GM12892 (cell line): ENCODE measurements around the gene MAPK8IP3.

ENCODE experiments used
- DNase-seq: peaks from one replicate; pipeline ENCODE4 v3.0.0; 2011; ENCODE audit not compliant: insufficient read length
- FAIRE-seq: peaks from 2 replicates; lab custom pipeline; 2011; peaks lifted over from hg19 to GRCh38; lab: Jason Lieb, UNC
- POLR2A ChIP-seq: IDR thresholded peaks from 2 replicates; pipeline ENCODE4 v1.6.1; 2011; ENCODE audit warnings: low read depth, low read length, control low read depth
- POLR2AphosphoS5 ChIP-seq: IDR thresholded peaks from 2 replicates; pipeline ENCODE4 v1.6.1; 2011; ENCODE audit warnings: low read depth, low read length, control low read depth
- TAF1 ChIP-seq: IDR thresholded peaks from 2 replicates; pipeline ENCODE4 v1.6.1; 2011; ENCODE audit warnings: low read depth, mild to moderate bottlenecking, control low read depth, low read length, borderline replicate concordance

Gene MAPK8IP3

GRCh38 chr16:1775846-1776671 is 70.1 kb downstream of the MAPK8IP3 start:
- no peak for TF ChIP-seq POLR2A
- peak; percentile 40; the same call in 1 of the 2 replicates for TF ChIP-seq POLR2AphosphoS5
- DNase-seq (no peak), FAIRE-seq (no peak)

- no peak for FAIRE-seq
- no peak for DNase-seq
- TF ChIP-seq POLR2AphosphoS5 = no peak
- TF ChIP-seq TAF1 = no peak
- TF ChIP-seq POLR2A = no peak
Measured at GRCh38 chr16:1776672-1776955, 70.6 kb downstream of the MAPK8IP3 start.

GRCh38 chr16:1776991-1777374 is 71.0 kb downstream of the MAPK8IP3 start:
- no peak for DNase-seq
- no peak for FAIRE-seq
- TF ChIP-seq POLR2AphosphoS5 (0 out of 2 replicates have a peak, but pooled peaks have one; percentile 5), TAF1 (no peak), POLR2A (no peak)

- TF ChIP-seq POLR2AphosphoS5 = 0 out of 2 replicates have a peak, but pooled peaks have one; percentile 7
- TF ChIP-seq POLR2A = 0 out of 2 replicates have a peak, but pooled peaks have one; percentile 28
- TF ChIP-seq TAF1 = no peak
- no peak for DNase-seq
- FAIRE-seq = no peak
Measured at GRCh38 chr16:1777375-1778199, 71.6 kb downstream of the MAPK8IP3 start.

GRCh38 chr16:1778200-1779179 is 72.5 kb downstream of the MAPK8IP3 start:
- FAIRE-seq (no peak), DNase-seq (no peak)
- TF ChIP-seq POLR2AphosphoS5 (0 out of 2 replicates have a peak, but pooled peaks have one; percentile 17), POLR2A (no peak)

GRCh38 chr16:1779234-1779701 is 73.3 kb downstream of the MAPK8IP3 start:
- no peak for DNase-seq
- no peak for FAIRE-seq
- no peak for TF ChIP-seq POLR2A
- no peak for TF ChIP-seq TAF1
- no peak for TF ChIP-seq POLR2AphosphoS5

GRCh38 chr16:1779741-1780676 is 74.0 kb downstream of the MAPK8IP3 start:
- no peak for TF ChIP-seq POLR2AphosphoS5
- TF ChIP-seq POLR2A = peak; percentile 52; the same call in 1 of the 2 replicates
- no peak for FAIRE-seq
- DNase-seq = no peak

- no peak for FAIRE-seq
- no peak for TF ChIP-seq POLR2A
- no peak for TF ChIP-seq POLR2AphosphoS5
- no peak for TF ChIP-seq TAF1
- DNase-seq = no peak
Measured at GRCh38 chr16:1780677-1781072, 74.7 kb downstream of the MAPK8IP3 start.

- FAIRE-seq (no peak), DNase-seq (no peak)
- TF ChIP-seq TAF1 (no peak), POLR2A (no peak), POLR2AphosphoS5 (no peak)
Measured at GRCh38 chr16:1781254-1781653, 75.3 kb downstream of the MAPK8IP3 start.

GRCh38 chr16:1781758-1782407 is 75.9 kb downstream of the MAPK8IP3 start:
- TF ChIP-seq POLR2A = no peak; the same call in none of the 2 replicates
- no peak for TF ChIP-seq TAF1
- no peak for TF ChIP-seq POLR2AphosphoS5
- FAIRE-seq = peak; percentile 40
- no peak for DNase-seq
